Measurements from ENCODE around the gene TMPRSS6. TPM values are rescaled to one million over a fixed set of nuclear protein-coding genes. Genes with fewer than 3 reads are reported as not detected.

TMPRSS6 gene
- total RNA-seq, 6 experiments from 2014 or later: 40.7 to 104 (median 60.6) TPM

DNA sequence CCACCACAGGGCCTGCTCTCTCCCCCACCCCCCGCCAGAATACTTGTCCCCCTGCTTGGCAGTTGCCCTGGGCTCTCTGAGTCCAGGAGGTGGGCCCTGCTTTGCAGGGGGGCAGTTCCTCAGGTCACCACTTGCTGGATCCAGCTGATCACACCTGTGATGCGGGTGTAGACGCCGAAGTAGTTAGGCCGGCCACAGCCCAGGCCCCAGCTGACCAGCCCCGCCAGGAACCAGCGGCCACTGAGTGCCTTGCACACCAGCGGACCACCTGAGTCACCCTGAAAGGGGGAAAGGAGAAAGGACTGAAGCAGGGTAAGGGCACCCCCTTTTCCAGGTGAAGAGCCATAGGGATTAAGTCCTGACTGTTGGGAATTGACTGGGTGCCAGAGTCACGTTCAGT, 43.6 kb downstream of the TMPRSS6 start:
- intact Hi-C loops (cut with DNase I): loop anchor here in 1 of 2 donors (10.0 kb wide), 1 partner anchor 139 kb away; no protein-coding TSS in a partner anchor
- H3K36me3 ChIP-seq: no peaks in the 10 kb centered on the region

GRCh38 chr22:37065180-37065579, 44.3 kb downstream of the TMPRSS6 start:
- WGBS (ENCODE audit: insufficient coverage, low coverage, low lambda C conversion rate, missing lambda C conversion rate): no CpG with 5 or more reads among the region's 3 CpGs
- no peak overlapping the region for H3K27ac ChIP-seq
- intact Hi-C loops (cut with DNase I): loop anchor here in 1 of 2 donors (10.0 kb wide), 1 partner anchor 140 kb away; no protein-coding TSS in a partner anchor
- ATAC-seq (no peak), DNase-seq (no peak)
- TF ChIP-seq POLR2A (IDR thresholded peaks at IDR 0.05): no peak
- TF ChIP-seq, protein P1, sequence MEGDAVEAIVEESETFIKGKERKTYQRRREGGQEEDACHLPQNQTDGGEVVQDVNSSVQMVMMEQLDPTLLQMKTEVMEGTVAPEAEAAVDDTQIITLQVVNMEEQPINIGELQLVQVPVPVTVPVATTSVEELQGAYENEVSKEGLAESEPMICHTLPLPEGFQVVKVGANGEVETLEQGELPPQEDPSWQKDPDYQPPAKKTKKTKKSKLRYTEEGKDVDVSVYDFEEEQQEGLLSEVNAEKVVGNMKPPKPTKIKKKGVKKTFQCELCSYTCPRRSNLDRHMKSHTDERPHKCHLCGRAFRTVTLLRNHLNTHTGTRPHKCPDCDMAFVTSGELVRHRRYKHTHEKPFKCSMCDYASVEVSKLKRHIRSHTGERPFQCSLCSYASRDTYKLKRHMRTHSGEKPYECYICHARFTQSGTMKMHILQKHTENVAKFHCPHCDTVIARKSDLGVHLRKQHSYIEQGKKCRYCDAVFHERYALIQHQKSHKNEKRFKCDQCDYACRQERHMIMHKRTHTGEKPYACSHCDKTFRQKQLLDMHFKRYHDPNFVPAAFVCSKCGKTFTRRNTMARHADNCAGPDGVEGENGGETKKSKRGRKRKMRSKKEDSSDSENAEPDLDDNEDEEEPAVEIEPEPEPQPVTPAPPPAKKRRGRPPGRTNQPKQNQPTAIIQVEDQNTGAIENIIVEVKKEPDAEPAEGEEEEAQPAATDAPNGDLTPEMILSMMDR (IDR thresholded peaks at IDR 0.05): no peak
- no peaks in the 10 kb centered on the region for H3K27me3 ChIP-seq
- no peaks in the 10 kb centered on the region for H3K36me3 ChIP-seq
- H3K9me3 ChIP-seq: no peaks in the 10 kb centered on the region
- no peaks in the 10 kb centered on the region for H3K4me1 ChIP-seq
- H3K4me3 ChIP-seq: no peak overlapping the region

More for the DNA sequence above, 43.6 kb downstream of the TMPRSS6 start:
- no peak for DNase-seq
- H3K27me3 ChIP-seq: no peaks in the 10 kb centered on the region
- no peaks in the 10 kb centered on the region for H3K4me1 ChIP-seq
- H3K9me3 ChIP-seq: no peaks in the 10 kb centered on the region
- ATAC-seq: no peak
- no peak overlapping the region for H3K4me3 ChIP-seq
- H3K27ac ChIP-seq: no peak overlapping the region
- TF ChIP-seq POLR2A (IDR thresholded peaks at IDR 0.05): no peak
- TF ChIP-seq, protein P1 (IDR thresholded peaks at IDR 0.05): no peak
- WGBS (ENCODE audit: insufficient coverage, low coverage, low lambda C conversion rate, missing lambda C conversion rate): 33% methylated on average over 1 of the region's 9 CpGs

GRCh38 chr22:37064553-37064952, 45.0 kb downstream of the TMPRSS6 start:
- 88% methylated on average over 10 of the region's 11 CpGs for WGBS (ENCODE audit: insufficient coverage, low coverage, low lambda C conversion rate, missing lambda C conversion rate)
- no peaks in the 10 kb centered on the region for H3K27me3 ChIP-seq
- H3K9me3 ChIP-seq: no peaks in the 10 kb centered on the region
- no peaks in the 10 kb centered on the region for H3K4me1 ChIP-seq
- no peaks in the 10 kb centered on the region for H3K36me3 ChIP-seq
- H3K4me3 ChIP-seq: no peak overlapping the region
- ATAC-seq (no peak), DNase-seq (no peak)
- TF ChIP-seq, protein P1 (IDR thresholded peaks at IDR 0.05): no peak
- no peak for TF ChIP-seq POLR2A (IDR thresholded peaks at IDR 0.05)
- intact Hi-C loops (cut with DNase I): loop anchor here in 1 of 2 donors (10.0 kb wide), 1 partner anchor 140 kb away; no protein-coding TSS in a partner anchor
- no peak overlapping the region for H3K27ac ChIP-seq

DNA sequence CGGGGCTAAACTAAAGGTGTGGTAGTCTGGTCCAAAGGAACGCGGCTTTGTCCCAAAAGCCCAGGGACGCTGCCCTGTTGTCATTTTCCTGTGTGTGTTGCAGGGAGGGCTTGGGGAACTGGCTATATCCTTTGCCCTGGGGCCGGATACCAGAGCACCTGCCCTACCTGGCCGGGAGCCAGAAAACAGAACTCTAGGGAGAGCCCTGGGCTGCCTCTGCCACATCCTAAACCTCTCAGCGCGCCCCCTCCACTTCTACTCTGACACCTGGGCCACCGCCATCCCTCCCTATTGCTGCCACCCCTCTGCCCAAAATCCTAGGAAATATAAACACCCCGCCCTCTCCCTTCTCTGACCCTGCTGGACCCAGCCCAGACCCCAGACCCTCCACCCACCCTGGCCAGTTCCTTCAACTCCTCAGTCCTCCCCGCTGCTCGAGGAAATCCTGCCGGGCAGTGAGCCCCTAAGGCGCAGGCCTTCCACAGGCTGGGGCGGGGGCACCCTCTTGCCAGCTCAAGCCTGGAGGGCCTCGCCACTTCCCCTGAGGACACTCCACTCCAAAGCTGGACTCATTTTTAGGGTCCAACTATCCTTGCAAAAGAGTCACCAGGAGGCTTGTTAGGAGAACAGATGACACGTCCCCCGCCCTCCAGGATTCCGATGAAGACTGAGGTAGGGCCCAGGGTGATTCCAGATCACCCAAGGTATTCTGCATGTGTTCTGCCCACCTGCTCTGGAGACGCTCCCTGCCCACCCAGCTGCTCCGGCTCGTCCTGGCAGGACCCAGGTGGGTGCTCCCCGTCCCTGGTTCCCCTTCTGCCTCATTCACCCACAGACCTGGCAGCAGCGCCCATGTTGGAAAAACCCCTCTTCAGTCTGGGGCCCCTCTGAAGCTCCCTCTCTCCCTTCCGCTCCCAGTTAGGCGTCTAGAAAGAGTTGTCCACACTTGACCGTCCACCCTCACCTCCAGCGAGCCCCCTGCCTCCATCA, 45.8 kb downstream of the TMPRSS6 start:
- intact Hi-C loops (cut with DNase I): loop anchor here in 1 of 2 donors (10.0 kb wide), 1 partner anchor 141 kb away; no protein-coding TSS in a partner anchor
- TF ChIP-seq, protein P1 (IDR thresholded peaks at IDR 0.05): no peak
- no peak for TF ChIP-seq POLR2A (IDR thresholded peaks at IDR 0.05)
- peak; percentile 39 to 63 (median 55) for ATAC-seq
- Histone ChIP-seq H3K4me3 (no peak overlapping the region), H3K27ac (no peak overlapping the region), H3K36me3 (no peaks in the 10 kb centered on the region), H3K9me3 (no peaks in the 10 kb centered on the region), H3K27me3 (no peaks in the 10 kb centered on the region), H3K4me1 (no peaks in the 10 kb centered on the region)
- 92% methylated on average over 7 of the region's 28 CpGs for WGBS (ENCODE audit: insufficient coverage, low coverage, low lambda C conversion rate, missing lambda C conversion rate)
- peak in 2 of 3 donors; percentile 51 to 66 for DNase-seq

Measured in right lobe of liver (tissue), 6 donors.